ENCODE data around the gene SERPINB13.

DNA sequence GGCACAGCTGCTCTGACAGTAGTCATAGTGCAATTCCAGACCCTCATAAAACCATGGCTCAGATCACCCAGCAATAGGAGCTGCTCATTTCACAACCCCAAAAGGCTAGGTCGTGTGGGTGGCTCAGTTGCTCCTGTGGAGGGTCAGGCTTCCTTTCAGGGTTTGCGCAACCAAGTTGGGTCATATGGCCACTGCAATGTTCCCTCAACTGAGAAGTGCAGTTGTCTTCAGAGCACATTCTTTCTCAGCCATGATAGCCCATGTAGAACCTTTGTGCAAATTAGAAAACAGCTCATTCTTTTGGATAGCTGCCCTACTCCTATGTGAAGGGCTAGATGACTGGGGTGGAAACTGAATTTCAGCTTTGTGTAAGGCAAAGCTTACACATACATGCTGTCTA is 3.2 kb downstream of the SERPINB13 start:
- TF ChIP-seq, protein P1, sequence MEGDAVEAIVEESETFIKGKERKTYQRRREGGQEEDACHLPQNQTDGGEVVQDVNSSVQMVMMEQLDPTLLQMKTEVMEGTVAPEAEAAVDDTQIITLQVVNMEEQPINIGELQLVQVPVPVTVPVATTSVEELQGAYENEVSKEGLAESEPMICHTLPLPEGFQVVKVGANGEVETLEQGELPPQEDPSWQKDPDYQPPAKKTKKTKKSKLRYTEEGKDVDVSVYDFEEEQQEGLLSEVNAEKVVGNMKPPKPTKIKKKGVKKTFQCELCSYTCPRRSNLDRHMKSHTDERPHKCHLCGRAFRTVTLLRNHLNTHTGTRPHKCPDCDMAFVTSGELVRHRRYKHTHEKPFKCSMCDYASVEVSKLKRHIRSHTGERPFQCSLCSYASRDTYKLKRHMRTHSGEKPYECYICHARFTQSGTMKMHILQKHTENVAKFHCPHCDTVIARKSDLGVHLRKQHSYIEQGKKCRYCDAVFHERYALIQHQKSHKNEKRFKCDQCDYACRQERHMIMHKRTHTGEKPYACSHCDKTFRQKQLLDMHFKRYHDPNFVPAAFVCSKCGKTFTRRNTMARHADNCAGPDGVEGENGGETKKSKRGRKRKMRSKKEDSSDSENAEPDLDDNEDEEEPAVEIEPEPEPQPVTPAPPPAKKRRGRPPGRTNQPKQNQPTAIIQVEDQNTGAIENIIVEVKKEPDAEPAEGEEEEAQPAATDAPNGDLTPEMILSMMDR (IDR thresholded peaks at IDR 0.05; ENCODE audit: poor library complexity, severe bottlenecking) = no peak
- no peak for TF ChIP-seq TAF1 (IDR thresholded peaks at IDR 0.05; ENCODE audit: low read depth)
- TF ChIP-seq SMC3 (conservative IDR thresholded peaks at IDR 0.05; ENCODE audit: poor library complexity) = no peak
